HG02678 (cell line): ENCODE data around the gene ARFGEF3.
"Not testable (repeated sequence)": the region's sequence is repeated elsewhere in the genome, so short reads cannot be mapped to it uniquely, and the experiment has no call there.

Experiments
- ATAC-seq: cut with Tn5 transposase; IDR thresholded peaks from one replicate; pipeline ENCODE4 v1.9.1; 2021; ENCODE audit warnings: mild to moderate bottlenecking, moderate library complexity; ENCODE audit not compliant: unreplicated experiment

The ARFGEF3 gene

GRCh38 chr6:138341176-138341575 is 179.4 kb downstream of the ARFGEF3 start:
- ATAC-seq, result no peak

- no peak for ATAC-seq
These were observed 181.4 kb downstream of the ARFGEF3 start for GRCh38 chr6:138343112-138343511.

DNA sequence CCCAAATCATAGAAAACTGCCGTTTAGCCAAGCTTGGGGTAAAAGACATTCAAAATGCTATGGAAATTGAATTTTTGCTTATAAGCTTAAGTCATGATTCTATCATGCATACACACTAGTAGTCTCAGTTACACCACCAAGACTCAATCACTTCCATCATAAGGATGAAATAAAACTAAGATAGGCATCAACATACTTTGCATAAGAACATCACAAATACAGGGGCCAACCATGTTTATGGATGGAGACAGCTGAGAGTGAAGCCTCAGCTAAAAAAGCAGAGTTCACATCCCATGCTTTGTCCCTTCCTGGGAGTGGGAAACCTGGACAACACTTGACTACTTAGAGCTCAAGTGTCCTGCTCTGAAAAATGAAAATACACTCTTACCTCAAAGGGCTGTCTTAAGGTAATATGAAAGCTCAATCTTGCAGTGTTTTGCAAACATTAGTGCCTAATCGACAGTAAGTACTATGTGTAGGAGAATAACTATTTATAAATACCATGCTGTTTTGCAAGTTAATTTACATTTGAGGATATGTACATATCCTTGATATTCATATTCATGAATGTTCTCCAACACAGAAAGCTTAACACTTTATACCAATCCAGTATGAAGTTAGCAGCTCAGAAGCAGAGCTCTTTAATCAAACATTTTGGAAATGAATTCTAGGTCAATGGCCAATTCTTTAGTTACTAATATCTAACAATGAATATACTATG is 184.0 kb downstream of the ARFGEF3 start:
- ATAC-seq, result no peak

DNA sequence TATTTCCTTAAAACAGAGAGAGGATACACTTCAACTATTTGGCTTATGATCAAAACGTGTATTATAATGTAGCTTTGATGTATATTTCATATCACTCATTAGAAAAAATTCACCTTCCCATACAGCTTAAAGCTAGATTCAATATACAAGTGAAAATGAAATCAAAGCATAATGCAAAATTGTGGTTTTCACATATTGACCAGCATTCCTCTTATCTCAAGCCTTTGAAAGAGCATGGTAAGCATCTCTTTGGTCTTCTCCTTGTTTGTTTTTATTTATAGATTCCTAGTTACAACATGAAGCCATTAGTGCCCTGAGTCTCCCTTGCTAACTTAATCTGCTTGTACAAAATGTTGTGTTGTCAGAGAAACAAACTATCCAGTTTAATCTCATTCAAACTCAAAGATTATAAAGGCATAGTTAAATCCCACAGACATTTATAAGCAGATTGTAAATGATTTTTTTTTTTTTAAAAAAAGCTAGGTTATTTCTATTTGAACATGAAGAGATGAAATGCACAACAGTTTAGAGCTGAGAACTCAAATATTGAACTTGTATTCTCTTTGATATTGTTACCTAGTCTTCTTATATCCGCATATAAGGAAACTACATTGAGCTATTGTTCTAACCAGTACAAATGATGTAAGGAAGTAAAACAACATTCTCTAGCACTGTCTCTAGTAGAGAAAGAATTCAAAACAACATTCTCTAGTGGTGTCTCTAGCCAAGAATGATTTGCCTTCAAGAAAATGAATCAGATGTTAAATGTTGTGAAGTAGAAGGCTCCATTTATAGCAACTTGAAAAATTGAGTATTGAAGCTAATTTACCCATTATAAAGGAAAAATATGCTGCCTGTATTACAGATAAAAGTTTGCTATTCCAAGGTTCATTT is 184.8 kb downstream of the ARFGEF3 start:
- ATAC-seq, result no peak

DNA sequence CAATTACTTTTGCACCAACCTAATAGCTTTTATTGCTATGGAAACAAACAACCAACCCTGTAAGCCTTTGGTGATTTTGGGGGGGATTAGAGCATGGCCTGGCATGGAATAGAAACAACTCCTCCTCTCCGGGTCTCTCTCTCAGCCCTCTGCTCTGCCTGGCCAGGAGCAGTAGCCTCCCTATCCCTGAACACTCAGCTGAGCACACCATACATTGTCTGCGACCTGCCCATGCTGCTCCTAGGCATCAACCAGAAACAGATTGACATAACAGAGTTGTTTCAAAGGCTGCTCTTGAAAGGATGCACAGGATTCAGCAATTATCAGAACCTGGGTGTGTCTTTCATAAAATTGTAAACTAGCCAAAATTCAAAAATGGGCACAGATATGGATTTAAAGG is 186.1 kb downstream of the ARFGEF3 start:
- ATAC-seq, result no peak

DNA sequence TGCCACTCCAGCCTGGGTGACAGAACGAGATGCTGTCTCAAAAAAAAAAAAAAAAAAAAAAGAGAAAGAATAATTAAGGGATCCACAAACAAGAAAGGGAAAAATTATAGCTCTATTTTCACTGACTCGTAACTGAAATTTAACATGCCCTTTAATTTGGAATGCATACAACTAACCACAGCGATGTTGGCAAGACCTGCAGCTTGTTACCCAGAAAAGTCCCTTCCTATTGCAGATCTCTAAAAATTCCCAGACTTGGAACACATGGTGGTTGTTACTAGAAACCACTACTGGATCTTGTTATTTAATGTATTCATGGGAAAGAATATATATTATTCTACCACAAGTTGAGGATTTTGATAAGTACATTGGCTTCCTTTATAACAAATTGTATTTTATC is 188.2 kb downstream of the ARFGEF3 start:
- ATAC-seq, result no peak

- no peak for ATAC-seq
These were observed 196.2 kb downstream of the ARFGEF3 start for GRCh38 chr6:138357928-138358327.

DNA sequence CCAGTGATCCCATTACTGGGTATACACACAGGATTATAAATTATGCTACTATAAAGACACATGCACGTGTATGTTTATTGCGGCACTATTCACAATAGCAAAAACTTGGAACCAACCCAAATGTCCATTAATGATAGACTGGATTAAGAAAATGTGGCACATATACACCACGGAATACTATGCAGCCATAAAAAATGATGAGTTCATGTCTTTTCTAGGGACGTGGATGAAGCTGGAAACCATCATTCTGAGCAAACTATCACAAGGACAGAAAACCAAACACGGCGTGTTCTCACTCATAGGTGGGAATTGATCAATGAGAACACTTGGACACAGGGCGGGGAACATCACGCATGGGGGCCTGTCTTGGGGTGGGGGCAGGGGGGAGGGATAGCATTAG is 206.9 kb downstream of the ARFGEF3 start:
- not testable (repeated sequence) for ATAC-seq

- ATAC-seq, result no peak
These were observed 209.1 kb downstream of the ARFGEF3 start for GRCh38 chr6:138370631-138371451.

GRCh38 chr6:138371452-138371711 is 209.6 kb downstream of the ARFGEF3 start:
- ATAC-seq, result no peak

DNA sequence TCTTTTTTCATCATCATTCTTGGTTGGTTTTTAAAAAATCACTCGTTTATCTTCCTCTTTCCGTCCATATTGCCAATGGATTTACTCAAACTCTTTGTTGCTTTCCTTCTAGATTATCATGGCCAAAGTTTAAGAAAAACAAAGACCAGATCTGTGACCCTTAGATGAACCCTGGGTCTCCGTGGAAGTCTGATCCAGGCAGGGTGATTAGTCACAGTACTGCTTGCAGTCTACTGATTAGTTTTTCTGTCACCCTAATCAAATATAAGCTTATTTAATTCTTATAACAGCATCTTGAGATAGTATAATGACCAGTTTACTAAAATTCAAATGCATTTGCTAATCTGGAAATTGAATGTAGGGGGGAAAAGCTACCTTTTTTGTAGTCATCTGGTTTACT is 210.0 kb downstream of the ARFGEF3 start:
- no peak for ATAC-seq

- ATAC-seq, result no peak
These were observed 211.1 kb downstream of the ARFGEF3 start for GRCh38 chr6:138372711-138373463.

DNA sequence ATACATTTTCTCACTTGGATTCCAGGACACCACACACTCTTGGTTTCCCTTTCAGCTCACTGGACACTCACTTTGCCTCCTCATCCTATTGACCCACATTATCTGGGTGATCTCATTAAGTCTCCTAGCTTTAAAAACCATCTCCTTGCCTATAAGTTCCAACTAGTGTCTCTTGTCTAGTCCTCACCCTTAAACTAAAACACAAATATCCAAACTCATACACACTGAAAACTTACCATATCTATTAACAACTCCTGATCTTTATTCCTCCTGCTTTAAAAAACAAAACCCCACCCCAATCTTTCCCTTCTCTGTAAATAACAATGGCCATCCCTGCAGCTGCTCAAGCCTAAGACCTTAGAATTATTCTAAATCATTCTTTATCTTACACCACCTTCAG is 212.5 kb downstream of the ARFGEF3 start:
- ATAC-seq, result no peak

GRCh38 chr6:138374815-138375214 is 213.1 kb downstream of the ARFGEF3 start:
- no peak for ATAC-seq

GRCh38 chr6:138377042-138377441 is 215.3 kb downstream of the ARFGEF3 start:
- ATAC-seq, result no peak

GRCh38 chr6:138377844-138378243 is 216.1 kb downstream of the ARFGEF3 start, which contains the start of gene SMIM28:
SMIM28 (plus strand) TSS chr6:138377905; CDS start chr6:138378073, 168 bp downstream.
- ATAC-seq, result no peak

DNA sequence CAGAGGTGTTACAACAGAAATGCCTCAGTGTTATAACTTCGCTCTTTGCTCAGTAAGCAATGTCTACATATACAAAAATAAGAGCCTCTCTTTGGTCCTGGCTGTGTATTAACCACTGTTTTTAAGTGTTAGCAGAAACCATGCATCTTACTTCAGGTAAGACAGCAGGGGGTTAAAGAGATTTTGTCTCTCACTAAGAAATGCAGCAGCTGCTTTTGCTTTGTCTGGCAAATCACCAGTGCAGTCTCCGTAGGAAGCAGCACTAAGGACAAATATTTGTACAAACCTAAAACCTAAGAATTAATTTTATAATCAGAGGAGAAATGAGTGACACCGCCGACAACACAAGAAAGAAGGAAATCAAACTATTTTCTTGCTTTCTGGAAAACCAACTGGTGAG is 216.7 kb downstream of the ARFGEF3 start:
- no peak for ATAC-seq

DNA sequence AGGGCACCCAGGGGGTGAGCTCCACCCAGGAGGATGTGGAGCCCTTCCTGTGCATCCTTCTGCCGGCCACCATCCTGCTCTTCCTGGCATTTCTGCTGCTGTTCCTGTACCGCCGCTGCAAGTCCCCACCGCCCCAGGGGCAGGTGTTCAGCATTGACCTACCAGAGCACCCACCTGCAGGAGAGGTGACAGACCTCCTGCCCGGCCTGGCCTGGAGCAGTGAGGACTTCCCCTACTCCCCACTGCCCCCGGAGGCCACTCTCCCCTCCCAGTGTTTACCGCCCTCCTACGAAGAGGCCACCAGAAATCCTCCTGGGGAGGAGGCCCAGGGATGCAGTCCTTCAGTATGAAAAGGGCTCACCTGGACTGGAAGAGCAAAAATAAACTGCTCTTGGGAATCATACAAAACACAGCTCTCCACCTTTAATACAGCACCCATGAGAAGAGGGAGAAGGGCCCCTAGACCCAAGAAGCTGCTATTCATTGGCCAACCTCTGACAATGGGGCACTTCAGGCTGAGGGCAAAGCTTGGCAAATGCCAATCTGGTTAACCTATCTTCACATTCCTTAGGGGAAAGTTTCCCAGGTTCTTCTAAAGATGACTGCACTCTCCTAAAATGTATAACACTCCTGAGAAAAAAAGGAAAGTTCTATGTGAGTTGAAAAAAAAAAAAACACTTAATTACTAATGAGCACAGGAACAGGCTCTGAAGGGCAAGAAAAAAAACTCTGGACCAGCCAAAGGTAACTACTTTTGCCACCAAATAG is 220.9 kb downstream of the ARFGEF3 start:
- ATAC-seq, result no peak

DNA sequence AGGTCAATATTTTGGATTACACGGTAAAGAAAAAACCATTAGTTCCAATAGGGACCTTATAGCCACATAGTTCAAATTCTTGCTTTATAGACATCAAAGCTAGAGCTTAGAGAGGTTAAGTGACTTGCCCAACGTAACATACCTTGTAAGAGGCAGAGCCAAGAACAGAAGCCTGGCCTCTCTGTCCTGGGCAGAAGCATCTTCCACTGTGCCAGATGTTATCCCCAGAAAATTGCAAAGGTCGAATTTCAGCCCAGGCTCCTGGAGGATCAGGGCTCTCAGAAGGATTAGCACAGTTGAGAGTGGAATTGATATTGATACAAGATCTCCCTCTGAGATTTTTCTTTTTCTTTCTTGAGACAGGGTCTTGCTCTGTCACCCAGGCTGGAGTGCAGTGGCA is 222.0 kb downstream of the ARFGEF3 start:
- ATAC-seq, result no peak

GRCh38 chr6:138386897-138387296 is 225.2 kb downstream of the ARFGEF3 start:
- ATAC-seq, result no peak
